Ascending aorta (tissue), 2 donors: ENCODE data around the gene SSH2. TPM values are rescaled to one million over a fixed set of nuclear protein-coding genes. Genes with fewer than 3 reads are reported as not detected.

ENCODE experiments used
- DNase-seq, 2 donors: peaks; one replicate each; pipeline ENCODE4 v3.0.0-alpha.2; 2019; ENCODE audit warnings: low spot score in 2 of 2
- H3K27ac ChIP-seq, 2 donors: fragments of 200-600 bp; sonication (generic); one replicate each; pipeline ENCODE4 v1.5.1; 2016 to 2017; ENCODE audit warnings: mild to moderate bottlenecking in 1 of 2
- H3K27me3 ChIP-seq: fragments of 200-600 bp; sonication (generic); one replicate; pipeline ENCODE4 v1.5.1; 2017
- H3K36me3 ChIP-seq, 2 donors: fragments of 200-600 bp; sonication (generic); one replicate each; pipeline ENCODE4 v1.5.1; 2016
- H3K4me1 ChIP-seq, 2 donors: fragments of 200-600 bp; sonication (generic); one replicate each; pipeline ENCODE4 v1.5.1; 2016 to 2017; ENCODE audit warnings: mild to moderate bottlenecking in 1 of 2
- H3K4me3 ChIP-seq, 2 donors: fragments of 200-600 bp; sonication (generic); one replicate each; pipeline ENCODE4 v1.5.1; 2016 to 2017; ENCODE audit warnings: mild to moderate bottlenecking in 1 of 2
- H3K9me3 ChIP-seq, 2 donors: fragments of 200-600 bp; sonication (generic); one replicate each; pipeline ENCODE4 v1.5.1; 2016
- intact Hi-C: fragments of 100-400 bp; cut with DNase I; formaldehyde crosslinking; loops from one replicate; pipeline ENCODE4 v1.15.1; 2023
- total RNA-seq: library from RNA; depleted of rRNA; stranded (reverse); fragments of >200 nt; gene quantifications from one replicate; pipeline ENCODE4 v1.1.0, GENCODE V29; 2016
- TF ChIP-seq, protein P1 (sequence below), 3 experiments: fragments of 200-600 bp in 2 of 3; fragments of 450-650 bp in 1 of 3; sonication (generic) in 2 of 3; IDR thresholded peaks; one replicate each; pipeline ENCODE4 v1.5.1; 2016 to 2019; ENCODE audit warnings: antibody characterized with exemption in 3 of 3, mild to moderate bottlenecking in 1 of 3, moderate library complexity in 1 of 3

SSH2 gene
- total RNA-seq, 1 donor from 2014 or later, result 7.9 TPM

DNA sequence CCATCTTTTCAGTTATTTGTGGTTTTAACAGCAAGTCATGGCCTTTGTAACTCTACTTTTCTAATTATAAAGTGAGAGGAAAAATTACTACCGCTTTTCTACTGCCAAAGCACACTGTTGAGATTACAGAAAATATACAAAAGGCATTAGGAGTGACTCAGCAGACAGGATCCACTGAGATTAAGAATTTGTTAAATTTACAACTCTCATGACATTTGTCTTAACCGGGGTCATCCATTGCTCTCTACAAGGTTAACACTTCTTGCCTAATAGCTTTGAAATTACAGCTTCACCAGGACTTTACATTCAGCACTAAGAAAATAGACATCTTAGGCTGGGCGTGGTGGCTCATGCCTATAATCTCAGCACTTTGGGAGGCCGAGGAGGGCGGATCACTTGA lies 93.4 kb downstream of the SSH2 start:
- Histone ChIP-seq H3K27me3 (no peaks in the 10 kb centered on the region), H3K4me3 (no peak overlapping the region), H3K9me3 (no peaks in the 10 kb centered on the region), H3K4me1 (no peaks in the 10 kb centered on the region), H3K27ac (no peak overlapping the region), H3K36me3 (no peaks in the 10 kb centered on the region)
- TF ChIP-seq, protein P1, sequence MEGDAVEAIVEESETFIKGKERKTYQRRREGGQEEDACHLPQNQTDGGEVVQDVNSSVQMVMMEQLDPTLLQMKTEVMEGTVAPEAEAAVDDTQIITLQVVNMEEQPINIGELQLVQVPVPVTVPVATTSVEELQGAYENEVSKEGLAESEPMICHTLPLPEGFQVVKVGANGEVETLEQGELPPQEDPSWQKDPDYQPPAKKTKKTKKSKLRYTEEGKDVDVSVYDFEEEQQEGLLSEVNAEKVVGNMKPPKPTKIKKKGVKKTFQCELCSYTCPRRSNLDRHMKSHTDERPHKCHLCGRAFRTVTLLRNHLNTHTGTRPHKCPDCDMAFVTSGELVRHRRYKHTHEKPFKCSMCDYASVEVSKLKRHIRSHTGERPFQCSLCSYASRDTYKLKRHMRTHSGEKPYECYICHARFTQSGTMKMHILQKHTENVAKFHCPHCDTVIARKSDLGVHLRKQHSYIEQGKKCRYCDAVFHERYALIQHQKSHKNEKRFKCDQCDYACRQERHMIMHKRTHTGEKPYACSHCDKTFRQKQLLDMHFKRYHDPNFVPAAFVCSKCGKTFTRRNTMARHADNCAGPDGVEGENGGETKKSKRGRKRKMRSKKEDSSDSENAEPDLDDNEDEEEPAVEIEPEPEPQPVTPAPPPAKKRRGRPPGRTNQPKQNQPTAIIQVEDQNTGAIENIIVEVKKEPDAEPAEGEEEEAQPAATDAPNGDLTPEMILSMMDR (IDR thresholded peaks at IDR 0.05), result no peak
- intact Hi-C loops, result no loop called here
- DNase-seq, result no peak

DNA sequence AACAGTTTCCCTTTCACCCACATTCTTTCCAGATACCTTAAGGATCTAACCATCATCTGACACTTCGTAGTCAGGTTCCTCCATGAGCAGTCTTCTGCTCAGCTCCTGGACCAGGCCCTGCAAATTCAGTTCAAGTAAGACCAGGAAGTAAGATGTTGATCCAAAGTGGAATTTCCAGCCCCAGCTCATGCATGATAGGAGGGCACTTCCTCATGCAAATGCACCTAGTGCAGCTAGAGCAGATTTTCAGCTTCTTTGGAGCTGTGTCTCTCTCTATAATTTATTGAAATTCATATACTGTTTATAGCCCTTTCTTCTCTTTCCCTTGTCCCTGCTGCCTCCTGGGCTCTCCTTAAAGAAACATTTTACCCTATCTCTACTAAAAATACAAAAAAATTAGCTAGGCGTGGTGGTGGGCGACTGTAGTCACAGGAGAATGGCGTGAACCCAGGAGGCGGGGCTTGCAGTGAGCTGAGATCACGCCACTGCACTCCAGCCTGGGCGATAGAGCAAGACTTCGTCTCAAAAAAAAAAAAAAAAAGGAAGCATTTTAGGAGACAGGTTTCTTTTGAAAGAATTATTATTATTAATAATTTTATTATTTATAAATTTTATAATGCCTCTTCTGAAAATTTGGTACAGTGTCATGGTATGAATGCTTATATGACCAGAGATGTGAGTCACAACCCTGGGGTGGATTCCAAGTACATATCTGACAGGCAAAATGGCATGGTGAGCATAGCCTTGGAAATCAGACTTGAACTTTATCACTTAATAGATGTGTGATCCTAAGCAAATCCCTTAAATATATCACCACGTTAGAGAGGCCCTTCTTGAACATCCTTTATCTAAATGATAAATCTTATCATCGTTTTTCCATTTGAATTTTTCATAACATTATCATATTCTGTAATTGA lies 94.3 kb downstream of the SSH2 start:
- Histone ChIP-seq H3K4me1 (no peaks in the 10 kb centered on the region), H3K9me3 (no peaks in the 10 kb centered on the region), H3K27me3 (no peaks in the 10 kb centered on the region), H3K27ac (no peak overlapping the region), H3K4me3 (no peak overlapping the region), H3K36me3 (no peaks in the 10 kb centered on the region)
- DNase-seq, result no peak
- TF ChIP-seq, protein P1 (IDR thresholded peaks at IDR 0.05), result no peak
- intact Hi-C loops, result no loop called here

DNA sequence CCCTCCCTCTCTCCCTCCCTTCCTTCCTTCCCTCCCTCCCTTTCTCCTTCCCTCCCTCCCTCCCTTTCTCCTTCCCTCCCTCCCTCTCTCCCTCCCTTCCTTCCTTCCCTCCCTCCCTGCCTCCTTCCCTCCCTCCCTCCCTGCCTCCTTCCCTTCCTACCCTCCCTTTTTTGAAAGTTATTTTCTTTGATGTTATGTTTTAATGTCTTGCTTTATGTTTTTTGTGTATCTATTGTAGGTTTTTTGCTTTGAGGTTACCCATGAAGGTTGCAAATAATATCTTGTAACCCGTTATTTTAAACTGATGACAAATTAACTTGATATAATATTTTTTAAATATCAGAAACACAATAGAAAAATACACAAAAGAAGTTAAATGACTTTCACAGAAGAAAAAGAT lies 96.2 kb downstream of the SSH2 start:
- no peak overlapping the region for H3K27ac ChIP-seq
- TF ChIP-seq, protein P1 (IDR thresholded peaks at IDR 0.05), result no peak

DNA sequence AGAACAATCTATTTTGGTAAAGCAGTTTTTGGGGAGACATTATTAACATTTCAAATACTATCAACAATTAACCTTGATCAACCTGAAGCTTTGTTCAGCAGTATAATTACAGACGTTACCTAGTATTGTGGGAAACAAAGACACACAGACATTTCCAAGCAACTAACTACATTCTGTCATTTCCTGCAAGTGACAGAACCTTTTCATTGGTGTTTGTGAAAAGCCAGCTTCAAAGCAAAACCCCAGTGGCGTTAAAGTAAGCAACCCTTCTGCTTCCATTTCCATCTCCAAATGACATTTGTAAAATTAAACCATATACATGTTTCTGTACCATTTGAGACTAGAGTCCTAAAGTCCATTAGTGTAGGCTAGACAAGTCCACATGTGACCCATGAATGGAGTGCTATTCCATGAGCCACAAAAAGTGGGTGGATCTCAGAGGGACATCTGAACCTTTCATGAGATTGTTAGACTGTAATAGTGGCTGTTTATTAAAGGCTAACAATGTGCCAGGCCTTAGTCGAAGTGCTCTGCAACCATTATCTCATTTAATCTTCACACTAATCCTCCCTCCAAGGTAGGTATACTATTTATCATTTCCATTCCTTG lies 101.2 kb downstream of the SSH2 start:
- Histone ChIP-seq H3K27me3 (no peaks in the 10 kb centered on the region), H3K36me3 (no peaks in the 10 kb centered on the region), H3K4me3 (no peak overlapping the region), H3K27ac (no peak overlapping the region), H3K9me3 (no peaks in the 10 kb centered on the region), H3K4me1 (no peaks in the 10 kb centered on the region)
- TF ChIP-seq, protein P1 (IDR thresholded peaks at IDR 0.05), result no peak
- intact Hi-C loops, result no loop called here
- DNase-seq, result no peak

More for the DNA sequence above, 96.2 kb downstream of the SSH2 start:
- Histone ChIP-seq H3K9me3 (no peaks in the 10 kb centered on the region), H3K4me1 (no peaks in the 10 kb centered on the region), H3K27me3 (no peaks in the 10 kb centered on the region), H3K4me3 (no peak overlapping the region), H3K36me3 (no peaks in the 10 kb centered on the region)
- DNase-seq, result no peak
- intact Hi-C loops, result no loop called here

DNA sequence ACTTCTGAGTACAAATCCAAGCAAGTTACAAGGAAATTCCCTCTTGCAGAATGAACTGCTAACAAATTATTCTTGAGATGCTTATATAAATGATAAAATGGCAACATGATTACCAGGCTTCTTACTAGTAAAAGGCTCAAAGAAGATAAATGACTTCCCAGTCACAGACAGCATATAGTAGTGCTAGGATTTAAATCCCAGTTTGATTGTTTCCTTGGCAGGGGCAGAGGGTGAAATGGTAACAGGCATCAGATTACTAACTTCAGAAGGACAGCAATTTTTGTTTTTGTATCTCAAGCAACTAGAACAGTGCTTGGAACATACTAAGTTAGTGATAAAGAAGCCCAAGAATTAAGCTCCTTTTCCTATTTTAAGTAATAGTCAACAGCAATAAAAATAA lies 102.8 kb downstream of the SSH2 start:
- TF ChIP-seq, protein P1 (IDR thresholded peaks at IDR 0.05), result no peak
- Histone ChIP-seq H3K9me3 (no peaks in the 10 kb centered on the region), H3K27ac (no peak overlapping the region), H3K4me3 (no peak overlapping the region), H3K36me3 (no peaks in the 10 kb centered on the region), H3K4me1 (no peaks in the 10 kb centered on the region), H3K27me3 (no peaks in the 10 kb centered on the region)
- intact Hi-C loops, result no loop called here
- DNase-seq, result no peak
